HG03520 (cell line): ENCODE data around the gene PLS3.

Source experiments
- ATAC-seq: cut with Tn5 transposase; IDR thresholded peaks from one replicate; pipeline ENCODE4 v1.9.1; 2021; ENCODE audit warnings: mild to moderate bottlenecking, moderate library complexity; ENCODE audit not compliant: unreplicated experiment

Gene PLS3

DNA sequence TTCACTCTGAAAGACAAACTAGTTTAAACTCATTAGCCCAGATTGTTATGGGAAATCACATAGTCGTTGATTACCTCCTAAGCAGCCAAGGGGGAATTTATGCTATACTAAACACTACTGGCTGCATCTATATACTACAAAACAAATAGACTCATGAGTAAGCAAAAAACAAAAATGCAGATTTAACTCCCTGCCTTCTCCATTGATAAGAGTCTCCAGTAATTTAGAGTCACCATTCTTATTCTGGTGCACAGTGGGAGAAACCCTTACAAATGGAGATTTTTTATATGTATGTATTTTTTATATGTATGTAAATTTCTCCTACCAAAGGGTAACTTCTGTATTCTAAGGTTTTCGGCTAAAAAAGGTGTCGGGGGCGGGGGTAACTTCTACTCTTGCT lies 126.6 kb downstream of the PLS3 start:
- ATAC-seq: no peak

GRCh38 chrX:115689931-115690330 lies 129.0 kb downstream of the PLS3 start:
- no peak for ATAC-seq

- peak; percentile 91 for ATAC-seq
Observed at GRCh38 chrX:115690511-115691216, 129.7 kb downstream of the PLS3 start.

DNA sequence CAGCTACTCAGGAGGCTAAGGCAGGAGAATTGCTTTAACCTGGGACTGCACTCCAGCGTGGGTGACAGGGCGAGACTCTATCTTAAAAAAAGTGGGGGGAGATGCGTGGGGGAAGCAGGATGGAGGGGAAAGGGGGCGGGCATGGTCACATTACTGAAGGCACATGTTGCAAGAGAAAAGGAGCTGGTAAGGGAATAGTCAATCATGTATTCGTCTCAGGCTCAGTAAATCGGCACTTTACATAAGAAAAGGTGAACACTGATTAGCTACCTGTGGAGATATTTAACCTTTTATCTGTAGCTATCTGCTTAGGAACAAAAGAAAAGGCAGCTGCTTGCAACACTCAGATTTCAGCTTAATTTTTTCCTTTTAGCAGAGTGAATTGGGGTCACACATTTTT lies 132.5 kb downstream of the PLS3 start:
- ATAC-seq: no peak

DNA sequence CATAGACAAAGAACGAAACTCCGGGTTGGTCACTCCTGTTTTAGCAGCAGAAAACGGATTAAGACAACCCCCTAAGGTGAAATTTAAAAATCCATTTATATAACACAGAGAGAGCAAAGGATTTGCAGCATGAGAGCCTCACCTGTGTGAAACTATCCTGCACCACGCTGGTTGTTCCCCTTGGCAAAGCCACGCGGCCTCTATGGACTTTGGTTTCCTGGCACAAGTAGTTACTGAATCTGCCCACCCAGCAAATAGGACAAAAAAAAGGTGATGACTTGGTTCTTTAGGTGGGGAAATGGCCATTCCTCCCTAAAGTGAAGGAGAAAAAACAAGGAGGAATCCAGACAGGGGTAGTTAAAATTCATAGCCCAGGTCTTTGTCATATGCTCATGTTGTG lies 133.1 kb downstream of the PLS3 start:
- ATAC-seq: no peak

DNA sequence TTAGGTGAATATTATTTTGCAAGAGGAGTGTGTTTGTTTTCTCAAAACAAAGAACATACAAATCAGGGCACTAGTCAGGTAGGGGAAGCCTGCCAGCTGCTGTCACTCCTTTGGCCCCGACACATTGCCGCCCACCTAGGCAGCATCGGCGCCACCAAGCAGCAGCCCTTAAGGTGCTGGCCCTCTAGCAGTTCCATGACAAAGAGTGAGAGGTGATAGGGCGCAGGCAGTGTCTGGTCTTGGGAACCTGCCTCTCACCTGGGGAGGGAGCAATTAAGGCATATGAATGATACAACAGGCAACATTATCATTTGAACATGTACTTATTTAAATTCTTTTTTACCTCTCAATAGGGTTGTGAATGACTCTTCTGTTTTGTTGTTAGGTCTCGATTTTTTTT lies 135.1 kb downstream of the PLS3 start:
- no peak for ATAC-seq

DNA sequence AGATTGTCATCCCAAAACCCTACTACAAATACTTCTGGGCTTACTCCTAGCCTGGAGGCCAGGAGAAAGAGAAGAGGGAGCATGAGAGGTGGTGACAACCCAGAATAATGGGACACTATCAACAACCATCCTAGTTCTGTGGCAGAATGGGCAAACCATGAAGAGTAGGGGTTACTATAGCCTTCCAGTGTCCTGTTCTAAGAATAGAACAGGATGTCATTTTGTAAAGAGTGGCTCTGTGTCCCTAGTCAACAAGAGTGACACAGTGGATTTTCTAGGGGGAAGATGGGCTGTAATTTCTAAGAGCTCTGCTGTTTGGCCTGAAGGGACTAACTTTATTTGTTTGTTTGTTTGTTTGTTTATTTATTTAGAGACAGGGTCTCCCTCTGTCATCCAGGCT lies 136.0 kb downstream of the PLS3 start:
- ATAC-seq: no peak

GRCh38 chrX:115697806-115698205 lies 136.8 kb downstream of the PLS3 start:
- ATAC-seq: no peak
